Peyer's patch (tissue), 4 donors: ENCODE results near the gene SUSD1.

Experiments
- CTCF ChIP-seq, 6 experiments: fragments of 450-650 bp in 4 of 6; fragments of 200-600 bp in 2 of 6; sonication (generic) in 1 of 6; IDR thresholded peaks; one replicate each; pipeline ENCODE4 v1.5.1; 2017 to 2019; ENCODE audit warnings: antibody characterized with exemption in 6 of 6, mild to moderate bottlenecking in 3 of 6, moderate library complexity in 1 of 6
- POLR2A ChIP-seq, 2 donors: fragments of 450-650 bp; IDR thresholded peaks; one replicate each; pipeline ENCODE4 v1.5.1; 2017; ENCODE audit warnings: antibody characterized with exemption in 2 of 2, mild to moderate bottlenecking in 2 of 2, moderate library complexity in 2 of 2

- TF ChIP-seq CTCF (IDR thresholded peaks at IDR 0.05) (no peak), POLR2A (IDR thresholded peaks at IDR 0.05) (no peak)
These were observed 64.9 kb downstream of the SUSD1 start for GRCh38 chr9:112110094-112110776.
